GDM1 (cell line): ENCODE results near the gene HBQ1.
"Not testable (repeated sequence)": the region's sequence is repeated elsewhere in the genome, so short reads cannot be mapped to it uniquely, and the experiment has no call there.

Experiments
- DNase-seq: peaks from one replicate; lab custom pipeline; 2025; lab: John Stamatoyannopoulos, UW

HBQ1 gene

GRCh38 chr16:211631-212180, 31.4 kb downstream of the HBQ1 start:
- not testable (repeated sequence) for DNase-seq

DNA sequence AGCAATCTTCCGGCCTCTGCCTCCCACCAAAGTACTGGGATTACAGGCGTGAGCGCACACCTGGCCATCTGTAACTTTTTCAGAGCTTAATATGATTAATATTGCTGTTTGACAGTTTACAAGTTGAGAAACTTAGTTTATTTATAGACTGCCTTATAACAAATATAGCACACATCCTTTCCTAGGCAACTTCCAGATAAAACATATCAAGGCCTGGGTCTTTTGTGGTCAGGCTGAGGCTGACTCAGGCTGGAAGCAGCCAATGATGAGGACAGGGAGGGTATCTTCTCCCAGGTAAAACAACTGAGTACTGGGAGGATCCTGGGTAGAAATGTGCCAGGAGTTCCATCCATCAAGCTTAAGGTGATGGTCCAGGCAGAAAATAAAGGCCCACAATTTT, 32.7 kb downstream of the HBQ1 start:
- DNase-seq = no peak

DNA sequence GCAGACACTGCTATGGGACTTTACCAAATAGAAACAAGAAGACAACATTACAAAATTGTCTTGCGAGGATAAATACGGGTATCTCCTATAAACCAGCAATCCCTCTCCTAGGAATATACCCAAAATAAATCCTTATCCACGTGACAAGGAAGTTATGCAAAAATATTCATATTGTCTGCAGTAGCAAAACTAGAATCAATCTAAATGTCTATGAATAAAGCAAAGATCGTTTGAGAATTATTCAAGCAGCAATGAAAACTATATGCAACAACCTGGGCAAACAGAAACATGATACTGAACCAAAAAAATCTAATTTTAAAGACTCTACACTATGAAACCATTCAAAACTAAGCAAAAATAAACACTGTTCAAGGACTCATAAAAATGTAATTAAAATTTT, 39.8 kb downstream of the HBQ1 start:
- DNase-seq = no peak

GRCh38 chr16:228151-228851, 48.0 kb downstream of the HBQ1 start:
- no peak for DNase-seq

DNA sequence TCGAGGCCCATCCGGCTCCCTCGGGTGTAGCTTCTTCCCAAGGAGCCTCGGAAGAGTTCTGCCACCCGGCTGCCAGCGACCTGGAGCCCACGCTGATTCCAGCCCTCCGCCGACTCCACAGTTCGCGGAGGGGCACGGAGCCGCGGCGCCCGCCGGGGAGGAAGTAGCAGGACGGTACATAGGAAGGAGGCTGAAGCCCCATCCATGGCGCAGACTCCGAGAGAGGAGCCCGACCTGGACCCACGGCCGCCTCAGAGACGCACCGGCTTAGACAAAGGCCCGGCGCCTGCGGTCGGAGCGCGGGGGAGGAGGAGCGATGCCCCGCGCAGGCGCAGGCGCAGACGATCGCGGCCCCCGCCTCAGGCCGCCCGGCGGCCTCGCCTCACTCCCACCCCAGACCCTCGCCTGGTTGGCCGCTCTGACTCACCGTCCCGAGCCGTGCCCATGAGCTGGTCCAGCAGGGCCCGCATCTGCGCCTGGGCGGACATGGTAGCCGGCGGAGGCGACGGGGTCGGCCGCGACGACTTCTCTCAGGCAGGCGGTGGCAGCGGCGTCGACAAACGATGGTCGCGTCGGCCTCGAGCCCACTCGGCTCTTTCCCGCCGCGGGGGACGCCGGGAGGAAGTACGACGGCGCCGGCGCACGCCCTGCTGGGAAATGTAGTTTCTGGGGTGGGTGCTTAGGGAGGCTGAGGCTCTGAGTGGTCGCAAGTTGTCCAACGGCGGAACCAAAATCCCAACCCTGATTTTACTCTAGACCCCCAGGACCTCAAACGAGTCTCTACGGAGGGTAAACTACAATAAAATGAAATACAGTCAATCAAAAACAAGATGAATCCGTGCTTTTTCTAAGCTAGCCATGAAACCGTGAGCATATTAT, 48.8 kb downstream of the HBQ1 start, which contains the start of gene LUC7L:
Gene LUC7L (minus strand): TSS at position 598 of the 879 bp plus-strand sequence. CDS start 110 bp downstream, at position 488.
- peak; percentile 83 for DNase-seq

DNA sequence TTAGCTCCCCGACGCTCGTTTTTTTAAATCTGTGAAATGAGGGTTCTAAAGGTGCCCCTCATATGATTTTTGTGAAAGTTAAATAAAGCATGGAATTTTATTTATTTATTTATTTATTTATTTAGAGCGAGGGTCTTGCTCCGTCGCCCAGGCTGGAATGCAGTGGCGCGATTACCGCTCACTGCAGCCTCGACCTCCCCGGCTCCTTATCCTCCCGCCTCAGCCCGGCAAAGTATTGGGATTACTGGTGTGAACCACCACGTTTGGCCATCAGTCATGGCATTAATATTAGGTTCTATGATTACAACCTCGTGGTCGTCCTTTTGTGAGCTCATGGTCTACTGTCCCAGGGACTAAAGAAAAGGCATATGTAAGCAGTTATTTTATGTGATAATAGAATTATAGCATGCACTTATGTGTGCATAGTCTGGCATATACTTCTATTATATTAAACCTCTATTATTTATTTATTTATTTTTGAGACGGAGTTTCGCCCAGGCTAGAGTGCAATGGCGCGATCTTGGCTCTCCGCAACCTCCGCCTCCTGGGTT, 49.5 kb downstream of the HBQ1 start:
- DNase-seq = no peak

GRCh38 chr16:230351-230750, 50.1 kb downstream of the HBQ1 start:
- DNase-seq = not testable (repeated sequence)
